Measurements from ENCODE around the gene IKZF3. TPM values are rescaled to one million over a fixed set of nuclear protein-coding genes. Genes with fewer than 3 reads are reported as not detected.

IKZF3 gene
- polyA plus RNA-seq, 1 of the 3 experiments (the other 2 are of a cell fraction) = not detected

DNA sequence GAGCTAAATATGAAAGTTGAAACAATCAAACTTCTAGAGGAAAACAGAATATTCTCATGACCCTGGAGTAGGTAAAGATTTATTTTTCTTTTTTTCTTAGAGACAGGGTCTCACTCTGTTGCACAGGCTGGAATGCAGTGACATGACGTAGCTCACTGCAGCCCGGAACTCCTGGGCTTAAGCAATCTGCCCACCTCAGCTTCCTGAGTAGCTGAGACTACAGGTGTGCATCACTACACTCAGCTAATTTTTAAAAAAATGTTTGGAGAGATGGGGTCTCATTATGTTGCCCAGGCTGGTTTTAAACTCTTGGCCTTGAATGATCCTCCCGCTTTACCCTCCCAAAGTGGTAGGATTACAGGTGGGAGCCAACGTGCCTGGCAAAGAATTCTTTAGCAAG, 15.5 kb downstream of the IKZF3 start (continued):
- TF ChIP-seq TEAD4 (IDR thresholded peaks at IDR 0.05; ENCODE audit: borderline replicate concordance, insufficient read depth) (no peak), TAF1 (IDR thresholded peaks at IDR 0.05; ENCODE audit: borderline replicate concordance, low read depth, low read length) (no peak), RAD21 (IDR thresholded peaks at IDR 0.05; ENCODE audit: low read length) (no peak), SMC3 (IDR thresholded peaks at IDR 0.05; ENCODE audit: low read depth, low read length) (no peak), FOXJ3 (CRISPR knock-in tag; IDR thresholded peaks at IDR 0.05) (no peak)
- TF ChIP-seq, protein P1, sequence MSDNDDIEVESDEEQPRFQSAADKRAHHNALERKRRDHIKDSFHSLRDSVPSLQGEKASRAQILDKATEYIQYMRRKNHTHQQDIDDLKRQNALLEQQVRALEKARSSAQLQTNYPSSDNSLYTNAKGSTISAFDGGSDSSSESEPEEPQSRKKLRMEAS (IDR thresholded peaks at IDR 0.05; ENCODE audit: low read depth) = no peak
- TF ChIP-seq, protein P2, sequence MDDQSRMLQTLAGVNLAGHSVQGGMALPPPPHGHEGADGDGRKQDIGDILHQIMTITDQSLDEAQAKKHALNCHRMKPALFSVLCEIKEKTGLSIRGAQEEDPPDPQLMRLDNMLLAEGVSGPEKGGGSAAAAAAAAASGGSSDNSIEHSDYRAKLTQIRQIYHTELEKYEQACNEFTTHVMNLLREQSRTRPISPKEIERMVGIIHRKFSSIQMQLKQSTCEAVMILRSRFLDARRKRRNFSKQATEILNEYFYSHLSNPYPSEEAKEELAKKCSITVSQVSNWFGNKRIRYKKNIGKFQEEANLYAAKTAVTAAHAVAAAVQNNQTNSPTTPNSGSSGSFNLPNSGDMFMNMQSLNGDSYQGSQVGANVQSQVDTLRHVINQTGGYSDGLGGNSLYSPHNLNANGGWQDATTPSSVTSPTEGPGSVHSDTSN (IDR thresholded peaks at IDR 0.05) = no peak

DNA sequence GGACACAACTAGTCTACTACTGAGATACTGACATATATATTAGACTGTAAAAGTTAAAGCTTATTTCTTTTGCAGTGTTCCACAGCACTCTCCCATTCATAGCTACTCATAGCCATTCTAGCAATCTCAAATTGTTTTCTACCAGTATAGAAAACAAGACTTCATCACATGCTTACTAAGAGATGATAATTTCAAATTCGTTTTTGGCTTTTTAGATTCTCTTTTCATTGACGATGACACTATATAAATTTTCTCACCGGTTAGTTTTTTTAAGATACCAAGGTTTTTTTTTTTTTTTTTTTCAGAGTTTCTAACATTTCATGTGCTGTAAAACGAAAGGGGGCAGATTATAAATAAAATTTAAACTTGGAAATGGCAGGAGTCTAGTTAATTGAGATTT, 17.9 kb downstream of the IKZF3 start:
- POLR2A ChIA-PET = interaction anchor here (0.7 kb wide), 1 partner anchor 120 kb away, joined by 3 read pairs; no protein-coding TSS in a partner anchor
- no peaks in the 10 kb centered on the region for H3F3A ChIP-seq (replicated peaks; ENCODE audit: insufficient read depth)
- no peaks in the 10 kb centered on the region for H3K9me2 ChIP-seq
- H3K4me2 ChIP-seq = no peak overlapping the region
- H3K9ac ChIP-seq = no peak overlapping the region
- H4K20me1 ChIP-seq (ENCODE audit: insufficient read depth) = no peaks in the 10 kb centered on the region
- no peaks in the 10 kb centered on the region for H3K9me3 ChIP-seq
- no peak overlapping the region for H2AFZ ChIP-seq (ENCODE audit: low read depth)
- CTCF ChIA-PET = interaction anchor here (0.7 to 1.5 kb wide), 3 partner anchors 93 to 134 kb away, joined by 3 to 4 read pairs (median 3); partner anchors contain the start of genes MIEN1 and PSMD3
- no peaks in the 10 kb centered on the region for H3K79me2 ChIP-seq (ENCODE audit: insufficient read depth)
- 27% methylated on average over 4 of the region's 4 CpGs for WGBS (ENCODE audit: low lambda C conversion rate)
- TF ChIP-seq JUND (IDR thresholded peaks at IDR 0.05) (no peak), YY1 (IDR thresholded peaks at IDR 0.05; ENCODE audit: low read depth) (no peak), FOXM1 (IDR thresholded peaks at IDR 0.05; ENCODE audit: low read depth) (no peak), CHD2 (IDR thresholded peaks at IDR 0.05; ENCODE audit: low read length, partially characterized antibody) (no peak), FOSL2 (IDR thresholded peaks at IDR 0.05; ENCODE audit: borderline replicate concordance, low read depth) (no peak), SMC3 (IDR thresholded peaks at IDR 0.05; ENCODE audit: low read depth, low read length) (no peak), TAF1 (IDR thresholded peaks at IDR 0.05; ENCODE audit: borderline replicate concordance, low read depth, low read length) (no peak), NRF1 (IDR thresholded peaks at IDR 0.05; ENCODE audit: low read depth, low read length) (no peak), POLR2AphosphoS5 (IDR thresholded peaks at IDR 0.05; ENCODE audit: low read depth, low read length) (no peak), SIN3A (IDR thresholded peaks at IDR 0.05; ENCODE audit: borderline replicate concordance, low read depth, low read length) (no peak), MXI1 (IDR thresholded peaks at IDR 0.05; ENCODE audit: low read depth, low read length) (no peak), GABPA (IDR thresholded peaks at IDR 0.05; ENCODE audit: low read depth) (no peak), GATA2 (CRISPR knock-in tag; IDR thresholded peaks at IDR 0.05) (no peak), ELF1 (IDR thresholded peaks at IDR 0.05) (no peak), EZH2phosphoT487 (IDR thresholded peaks at IDR 0.05; ENCODE audit: borderline replicate concordance, low read depth) (no peak)
- TF ChIP-seq, protein P3, sequence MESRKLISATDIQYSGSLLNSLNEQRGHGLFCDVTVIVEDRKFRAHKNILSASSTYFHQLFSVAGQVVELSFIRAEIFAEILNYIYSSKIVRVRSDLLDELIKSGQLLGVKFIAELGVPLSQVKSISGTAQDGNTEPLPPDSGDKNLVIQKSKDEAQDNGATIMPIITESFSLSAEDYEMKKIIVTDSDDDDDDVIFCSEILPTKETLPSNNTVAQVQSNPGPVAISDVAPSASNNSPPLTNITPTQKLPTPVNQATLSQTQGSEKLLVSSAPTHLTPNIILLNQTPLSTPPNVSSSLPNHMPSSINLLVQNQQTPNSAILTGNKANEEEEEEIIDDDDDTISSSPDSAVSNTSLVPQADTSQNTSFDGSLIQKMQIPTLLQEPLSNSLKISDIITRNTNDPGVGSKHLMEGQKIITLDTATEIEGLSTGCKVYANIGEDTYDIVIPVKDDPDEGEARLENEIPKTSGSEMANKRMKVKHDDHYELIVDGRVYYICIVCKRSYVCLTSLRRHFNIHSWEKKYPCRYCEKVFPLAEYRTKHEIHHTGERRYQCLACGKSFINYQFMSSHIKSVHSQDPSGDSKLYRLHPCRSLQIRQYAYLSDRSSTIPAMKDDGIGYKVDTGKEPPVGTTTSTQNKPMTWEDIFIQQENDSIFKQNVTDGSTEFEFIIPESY (IDR thresholded peaks at IDR 0.05; ENCODE audit: borderline replicate concordance, low read depth) = no peak
- TF ChIP-seq, protein P4, sequence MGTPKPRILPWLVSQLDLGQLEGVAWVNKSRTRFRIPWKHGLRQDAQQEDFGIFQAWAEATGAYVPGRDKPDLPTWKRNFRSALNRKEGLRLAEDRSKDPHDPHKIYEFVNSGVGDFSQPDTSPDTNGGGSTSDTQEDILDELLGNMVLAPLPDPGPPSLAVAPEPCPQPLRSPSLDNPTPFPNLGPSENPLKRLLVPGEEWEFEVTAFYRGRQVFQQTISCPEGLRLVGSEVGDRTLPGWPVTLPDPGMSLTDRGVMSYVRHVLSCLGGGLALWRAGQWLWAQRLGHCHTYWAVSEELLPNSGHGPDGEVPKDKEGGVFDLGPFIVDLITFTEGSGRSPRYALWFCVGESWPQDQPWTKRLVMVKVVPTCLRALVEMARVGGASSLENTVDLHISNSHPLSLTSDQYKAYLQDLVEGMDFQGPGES (IDR thresholded peaks at IDR 0.05; ENCODE audit: low read depth, low read length) = no peak
- TF ChIP-seq, protein P5, sequence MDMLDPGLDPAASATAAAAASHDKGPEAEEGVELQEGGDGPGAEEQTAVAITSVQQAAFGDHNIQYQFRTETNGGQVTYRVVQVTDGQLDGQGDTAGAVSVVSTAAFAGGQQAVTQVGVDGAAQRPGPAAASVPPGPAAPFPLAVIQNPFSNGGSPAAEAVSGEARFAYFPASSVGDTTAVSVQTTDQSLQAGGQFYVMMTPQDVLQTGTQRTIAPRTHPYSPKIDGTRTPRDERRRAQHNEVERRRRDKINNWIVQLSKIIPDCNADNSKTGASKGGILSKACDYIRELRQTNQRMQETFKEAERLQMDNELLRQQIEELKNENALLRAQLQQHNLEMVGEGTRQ (IDR thresholded peaks at IDR 0.05; ENCODE audit: borderline replicate concordance, low read depth, low read length) = no peak
- no peak for DNase-seq
- no peak overlapping the region for H3K27ac ChIP-seq (ENCODE audit: low read depth in 2 of 2, low read length in 1 of 2)
- no peak overlapping the region for H3K4me3 ChIP-seq (ENCODE audit: low read depth in 2 of 2, low read length in 1 of 2)
- H3K4me1 ChIP-seq (ENCODE audit: control insufficient read depth in 1 of 2, insufficient read depth in 2 of 2, low read depth in 1 of 2, low read length in 1 of 2) = no peaks in the 10 kb centered on the region
- peaks cover 49% of the 10 kb centered on the region for H3K27me3 ChIP-seq (ENCODE audit: insufficient read depth)
- no peaks in the 10 kb centered on the region for H3K36me3 ChIP-seq (replicated peaks in 1 of 2; ENCODE audit: control insufficient read depth in 1 of 2, insufficient read depth in 2 of 2, low read length in 1 of 2)

Data from SK-N-SH (cell line).